Measurements from ENCODE around the gene PPP2CA. TPM values are rescaled to one million over a fixed set of nuclear protein-coding genes. Genes with fewer than 3 reads are reported as not detected.
"Not testable (repeated sequence)": the region's sequence is repeated elsewhere in the genome, so short reads cannot be mapped to it uniquely, and the experiment has no call there.

Gene PPP2CA
- polyA plus RNA-seq, 1 donor, result 120 TPM

DNA sequence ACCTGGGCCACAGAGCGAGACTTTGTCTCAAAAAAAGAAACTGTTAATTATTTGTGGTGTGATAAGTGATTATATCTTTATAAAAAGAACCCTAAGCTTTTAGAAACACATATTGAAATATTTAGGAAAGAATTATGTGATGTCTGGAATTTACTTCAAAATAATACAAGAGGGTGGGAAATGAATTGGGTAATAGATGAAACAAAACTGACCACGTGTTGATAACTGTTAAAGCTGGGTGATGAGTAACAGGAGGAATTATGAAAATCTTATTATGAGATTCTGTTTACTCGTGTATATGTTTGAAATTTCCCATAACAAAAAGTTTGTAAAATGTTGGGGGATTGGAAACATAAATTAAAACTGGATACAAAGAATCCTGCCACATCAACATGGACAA lies 33.0 kb upstream of the PPP2CA start:
- WGBS (ENCODE audit: insufficient coverage, low lambda C conversion rate), result 69% methylated on average over 3 of the region's 3 CpGs

DNA sequence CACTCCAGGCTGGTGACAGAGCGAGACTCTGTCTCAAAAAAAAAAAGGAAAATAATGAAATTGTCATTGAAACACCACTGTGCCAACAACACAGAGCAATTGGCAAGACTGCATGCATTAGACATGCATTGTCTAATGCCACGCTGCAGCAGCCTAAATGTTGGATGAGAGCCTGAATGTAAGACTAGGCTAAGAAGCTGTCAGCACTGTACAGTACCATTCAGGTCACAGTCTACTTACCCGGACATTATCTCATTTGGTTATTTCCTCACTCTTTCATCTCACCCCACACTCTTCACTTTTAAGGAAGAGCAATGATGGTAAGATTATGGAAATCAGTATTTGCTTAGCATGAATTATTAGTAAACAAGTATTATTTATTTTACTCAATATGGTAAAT lies 31.3 kb upstream of the PPP2CA start:
- Histone ChIP-seq H3K9me3 (ENCODE audit: control insufficient read depth, low read depth, low read length) (peaks cover 2% of the 10 kb centered on the region), H3K4me1 (ENCODE audit: control insufficient read depth, insufficient read depth, low read length) (no peaks in the 10 kb centered on the region), H3K4me3 (ENCODE audit: low read length) (no peak overlapping the region), H3K27ac (ENCODE audit: low read length) (no peak overlapping the region), H3K27me3 (ENCODE audit: control insufficient read depth, insufficient read depth, low read length) (no peaks in the 10 kb centered on the region), H3K36me3 (ENCODE audit: control insufficient read depth, insufficient read depth, low read length) (no peaks in the 10 kb centered on the region)
- DNase-seq, result no peak
- WGBS (ENCODE audit: insufficient coverage, low lambda C conversion rate), result 100% methylated on average over 1 of the region's 3 CpGs

More for the DNA sequence above, 33.0 kb upstream of the PPP2CA start:
- Histone ChIP-seq H3K9me3 (ENCODE audit: control insufficient read depth, low read depth, low read length) (peaks cover 6% of the 10 kb centered on the region), H3K36me3 (ENCODE audit: control insufficient read depth, insufficient read depth, low read length) (no peaks in the 10 kb centered on the region), H3K4me1 (ENCODE audit: control insufficient read depth, insufficient read depth, low read length) (no peaks in the 10 kb centered on the region), H3K27ac (ENCODE audit: low read length) (no peak overlapping the region), H3K27me3 (ENCODE audit: control insufficient read depth, insufficient read depth, low read length) (no peaks in the 10 kb centered on the region), H3K4me3 (ENCODE audit: low read length) (no peak overlapping the region)
- DNase-seq, result no peak

DNA sequence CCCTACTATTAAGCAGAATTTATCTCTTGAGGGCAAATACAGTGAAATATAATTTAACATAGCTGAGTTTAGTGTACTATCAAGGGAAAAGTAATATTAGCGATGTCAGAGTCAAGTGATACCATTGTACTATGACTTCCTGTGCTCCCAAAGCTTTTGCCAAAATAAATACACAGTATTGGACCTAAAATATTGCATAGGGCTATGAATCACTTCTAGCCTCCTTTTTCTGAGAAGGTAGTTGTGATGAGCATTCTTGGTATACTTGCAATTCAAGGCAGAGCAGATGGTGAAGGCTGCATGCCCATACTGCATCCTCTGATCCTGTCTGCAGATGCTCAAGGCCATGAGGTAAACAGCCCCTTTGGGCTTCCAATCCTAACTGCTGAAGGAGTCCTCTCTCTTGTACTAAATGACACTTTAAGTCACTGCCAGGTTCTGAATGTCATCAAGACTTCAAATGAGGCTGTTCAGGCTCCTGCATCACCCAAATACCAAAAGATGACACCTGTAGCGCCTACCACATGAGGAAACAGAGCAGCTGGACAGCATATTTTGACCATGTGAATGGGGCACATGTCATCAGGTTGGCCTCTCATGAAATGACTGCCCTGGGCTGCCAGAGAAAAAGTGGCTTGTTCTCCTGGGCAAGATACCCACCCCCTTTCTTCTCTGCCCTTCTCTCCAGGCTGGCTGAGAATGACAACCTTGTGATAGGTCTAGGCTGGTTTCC lies 29.7 kb upstream of the PPP2CA start:
- no peaks in the 10 kb centered on the region for H3K36me3 ChIP-seq (ENCODE audit: control insufficient read depth, insufficient read depth, low read length)
- H3K27ac ChIP-seq (ENCODE audit: low read length), result no peak overlapping the region
- H3K27me3 ChIP-seq (ENCODE audit: control insufficient read depth, insufficient read depth, low read length), result no peaks in the 10 kb centered on the region
- no CpG with 5 or more reads among the region's 2 CpGs for WGBS (ENCODE audit: insufficient coverage, low lambda C conversion rate)
- H3K9me3 ChIP-seq (ENCODE audit: control insufficient read depth, low read depth, low read length), result no peaks in the 10 kb centered on the region
- no peak overlapping the region for H3K4me3 ChIP-seq (ENCODE audit: low read length)
- no peaks in the 10 kb centered on the region for H3K4me1 ChIP-seq (ENCODE audit: control insufficient read depth, insufficient read depth, low read length)
- DNase-seq, result no peak

DNA sequence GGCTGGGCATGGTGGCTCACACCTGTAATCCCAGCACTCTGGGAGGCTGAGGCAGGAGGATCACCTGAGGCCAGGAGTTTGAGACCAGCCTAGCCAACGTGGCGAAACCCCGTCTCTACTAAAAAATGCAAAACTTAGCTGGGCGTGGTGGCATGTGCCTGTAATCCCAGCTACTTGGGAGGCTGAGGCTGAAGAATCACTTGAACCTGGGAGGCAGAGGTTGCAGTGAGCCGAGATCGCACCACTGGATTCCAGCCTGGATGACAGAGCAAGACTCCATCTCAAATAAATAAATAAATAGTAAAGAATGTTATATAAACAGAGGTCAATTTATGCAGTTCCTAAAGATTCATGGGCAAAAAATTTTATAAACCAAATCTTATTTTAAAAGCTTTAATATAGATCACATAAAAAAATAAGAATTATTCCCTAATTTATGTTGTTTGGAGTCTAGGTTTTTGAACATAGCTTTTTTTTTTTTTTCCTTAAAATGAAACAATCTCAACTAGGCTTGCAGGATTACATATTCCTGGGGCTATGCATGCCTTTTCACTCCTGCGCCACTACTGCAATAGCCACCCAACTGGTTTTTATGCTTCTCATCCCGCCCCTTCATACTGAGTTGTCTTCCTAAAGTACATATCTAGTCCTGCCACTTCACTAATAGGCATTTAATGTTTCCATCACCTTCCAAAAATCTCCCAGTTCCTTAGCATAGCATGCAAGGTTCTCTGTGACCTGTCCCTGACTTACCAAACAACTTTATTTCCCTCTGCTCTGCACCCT lies 27.7 kb upstream of the PPP2CA start:
- not testable (repeated sequence) for H3K4me3 ChIP-seq (ENCODE audit: low read length); DNase-seq; H3K27me3 ChIP-seq (ENCODE audit: control insufficient read depth, insufficient read depth, low read length); H3K36me3 ChIP-seq (ENCODE audit: control insufficient read depth, insufficient read depth, low read length); H3K4me1 ChIP-seq (ENCODE audit: control insufficient read depth, insufficient read depth, low read length); H3K9me3 ChIP-seq (ENCODE audit: control insufficient read depth, low read depth, low read length); H3K27ac ChIP-seq (ENCODE audit: low read length)
- WGBS (ENCODE audit: insufficient coverage, low lambda C conversion rate), result no CpG with 5 or more reads among the region's 8 CpGs

DNA sequence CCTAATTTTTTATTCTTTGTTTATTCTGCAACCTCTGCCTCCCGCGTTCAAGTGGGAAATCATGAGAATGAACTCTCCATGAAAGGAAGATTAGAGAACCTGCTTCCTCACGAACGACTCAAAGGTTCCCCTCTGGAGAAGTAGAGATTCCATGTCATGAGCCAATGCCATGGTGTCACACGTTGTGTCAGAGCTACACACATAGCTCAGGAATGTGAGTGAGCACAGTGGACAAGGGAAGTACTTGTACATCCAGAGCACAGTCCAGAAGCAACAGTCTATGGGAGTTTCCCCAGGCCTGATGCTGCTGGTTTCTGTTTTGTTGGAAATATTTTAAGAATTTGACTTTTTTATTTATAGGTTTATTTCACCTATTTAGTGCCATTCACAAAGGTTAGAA lies 26.8 kb upstream of the PPP2CA start:
- H3K27me3 ChIP-seq (ENCODE audit: control insufficient read depth, insufficient read depth, low read length), result no peaks in the 10 kb centered on the region
- DNase-seq, result peak in 1 of 2 donors; percentile 16
- H3K36me3 ChIP-seq (ENCODE audit: control insufficient read depth, insufficient read depth, low read length), result no peaks in the 10 kb centered on the region
- no peaks in the 10 kb centered on the region for H3K9me3 ChIP-seq (ENCODE audit: control insufficient read depth, low read depth, low read length)
- no peak overlapping the region for H3K4me3 ChIP-seq (ENCODE audit: low read length)
- no peaks in the 10 kb centered on the region for H3K4me1 ChIP-seq (ENCODE audit: control insufficient read depth, insufficient read depth, low read length)
- no peak overlapping the region for H3K27ac ChIP-seq (ENCODE audit: low read length)
- 71% methylated on average over 2 of the region's 5 CpGs for WGBS (ENCODE audit: insufficient coverage, low lambda C conversion rate)

DNA sequence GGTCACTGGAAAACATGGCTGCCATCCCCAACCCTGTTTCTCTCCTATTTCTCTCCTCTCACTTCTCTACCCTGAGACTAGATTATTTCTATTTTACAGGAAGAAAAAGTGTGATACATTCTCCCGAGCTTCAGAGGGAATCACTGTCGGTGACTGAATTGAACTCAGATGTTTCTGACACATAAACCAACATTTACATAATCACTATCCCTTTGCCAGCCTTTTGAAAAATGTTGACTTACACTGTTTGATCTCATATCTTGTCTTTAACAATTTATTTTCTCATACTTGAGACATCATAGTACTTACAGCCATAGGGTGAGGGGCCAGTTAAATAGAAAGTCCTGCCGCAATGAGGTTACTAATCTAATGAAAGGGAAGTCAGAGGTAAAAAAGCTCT lies 25.1 kb upstream of the PPP2CA start:
- no peaks in the 10 kb centered on the region for H3K9me3 ChIP-seq (ENCODE audit: control insufficient read depth, low read depth, low read length)
- H3K4me1 ChIP-seq (ENCODE audit: control insufficient read depth, insufficient read depth, low read length), result no peaks in the 10 kb centered on the region
- no peak overlapping the region for H3K4me3 ChIP-seq (ENCODE audit: low read length)
- H3K27me3 ChIP-seq (ENCODE audit: control insufficient read depth, insufficient read depth, low read length), result no peaks in the 10 kb centered on the region
- no peaks in the 10 kb centered on the region for H3K36me3 ChIP-seq (ENCODE audit: control insufficient read depth, insufficient read depth, low read length)
- H3K27ac ChIP-seq (ENCODE audit: low read length), result no peak overlapping the region
- no peak for DNase-seq
- whole genome bisulfite sequencing (ENCODE audit: insufficient coverage, low lambda C conversion rate), result no CpG with 5 or more reads among the region's 3 CpGs

DNA sequence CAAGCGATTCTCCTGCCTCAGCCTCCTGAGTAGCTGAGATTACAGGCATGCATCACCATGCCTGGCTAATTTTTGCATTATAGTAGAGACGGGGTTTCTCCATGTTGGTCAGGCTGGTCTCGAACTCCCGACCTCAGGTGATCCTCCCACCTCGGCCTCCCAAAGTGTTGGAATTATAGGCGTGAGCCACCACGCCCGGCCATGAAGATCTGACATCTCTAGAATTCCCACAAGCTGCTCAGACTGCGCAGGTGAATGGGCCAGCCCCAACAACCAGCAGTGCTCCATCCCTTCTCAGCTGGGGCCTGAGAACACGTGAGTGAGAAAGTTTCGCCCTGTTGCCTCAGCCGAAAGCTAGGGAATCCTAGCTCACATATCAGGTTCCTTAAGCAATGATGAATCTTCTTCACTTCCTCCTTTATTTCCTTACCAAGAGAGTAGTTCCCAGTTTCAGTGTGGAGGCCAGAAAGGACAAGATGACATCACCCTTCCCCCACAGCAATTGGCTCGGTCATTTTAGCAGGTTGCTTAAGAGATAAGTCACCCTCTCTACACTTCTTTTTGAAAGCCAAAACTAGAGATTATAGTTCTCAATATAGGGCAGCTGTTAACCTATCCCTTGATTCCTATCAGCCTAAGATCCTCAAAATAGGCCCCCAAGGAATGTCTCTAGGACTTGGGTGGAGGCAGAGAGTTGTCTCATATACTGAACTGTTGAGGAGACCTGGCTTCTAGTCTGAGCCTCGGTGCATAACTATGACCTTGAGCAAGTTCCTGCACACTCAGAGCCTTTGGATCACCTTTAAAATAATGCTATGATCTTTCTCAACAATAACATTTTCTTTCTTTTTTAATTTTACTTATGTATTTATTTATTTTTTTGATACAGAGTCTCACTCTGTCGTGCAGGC lies 23.9 kb upstream of the PPP2CA start:
- DNase-seq, result no peak

DNA sequence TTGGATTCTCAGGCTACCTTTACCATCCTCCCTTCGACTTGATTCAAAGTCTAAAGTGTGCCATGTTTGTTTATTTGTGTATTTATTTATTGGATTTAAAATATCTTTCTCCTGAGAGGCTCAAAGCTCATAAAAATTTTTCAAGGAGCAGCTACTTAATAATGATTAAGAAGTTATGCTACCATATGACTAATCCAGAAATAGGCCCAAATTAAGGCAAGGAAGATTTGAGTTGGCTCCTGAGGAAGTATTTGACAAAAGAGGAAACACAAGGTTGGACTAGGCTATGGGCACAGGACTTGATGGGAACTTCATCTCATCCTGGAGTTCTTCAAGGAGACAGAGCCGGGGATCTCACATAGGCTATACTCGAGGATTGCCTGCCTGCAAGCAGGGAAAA lies 22.4 kb upstream of the PPP2CA start:
- WGBS (ENCODE audit: insufficient coverage, low lambda C conversion rate), result 100% methylated on average over 2 of the region's 3 CpGs

More for the DNA sequence above, 23.9 kb upstream of the PPP2CA start:
- WGBS (ENCODE audit: insufficient coverage, low lambda C conversion rate), result 72% methylated on average over 2 of the region's 15 CpGs
- no peaks in the 10 kb centered on the region for H3K27me3 ChIP-seq (ENCODE audit: control insufficient read depth, insufficient read depth, low read length)
- H3K27ac ChIP-seq (ENCODE audit: low read length), result no peak overlapping the region
- H3K4me3 ChIP-seq (ENCODE audit: low read length), result no peak overlapping the region
- H3K9me3 ChIP-seq (ENCODE audit: control insufficient read depth, low read depth, low read length), result no peaks in the 10 kb centered on the region
- H3K4me1 ChIP-seq (ENCODE audit: control insufficient read depth, insufficient read depth, low read length), result peaks cover 8% of the 10 kb centered on the region
- H3K36me3 ChIP-seq (ENCODE audit: control insufficient read depth, insufficient read depth, low read length), result no peaks in the 10 kb centered on the region

DNA sequence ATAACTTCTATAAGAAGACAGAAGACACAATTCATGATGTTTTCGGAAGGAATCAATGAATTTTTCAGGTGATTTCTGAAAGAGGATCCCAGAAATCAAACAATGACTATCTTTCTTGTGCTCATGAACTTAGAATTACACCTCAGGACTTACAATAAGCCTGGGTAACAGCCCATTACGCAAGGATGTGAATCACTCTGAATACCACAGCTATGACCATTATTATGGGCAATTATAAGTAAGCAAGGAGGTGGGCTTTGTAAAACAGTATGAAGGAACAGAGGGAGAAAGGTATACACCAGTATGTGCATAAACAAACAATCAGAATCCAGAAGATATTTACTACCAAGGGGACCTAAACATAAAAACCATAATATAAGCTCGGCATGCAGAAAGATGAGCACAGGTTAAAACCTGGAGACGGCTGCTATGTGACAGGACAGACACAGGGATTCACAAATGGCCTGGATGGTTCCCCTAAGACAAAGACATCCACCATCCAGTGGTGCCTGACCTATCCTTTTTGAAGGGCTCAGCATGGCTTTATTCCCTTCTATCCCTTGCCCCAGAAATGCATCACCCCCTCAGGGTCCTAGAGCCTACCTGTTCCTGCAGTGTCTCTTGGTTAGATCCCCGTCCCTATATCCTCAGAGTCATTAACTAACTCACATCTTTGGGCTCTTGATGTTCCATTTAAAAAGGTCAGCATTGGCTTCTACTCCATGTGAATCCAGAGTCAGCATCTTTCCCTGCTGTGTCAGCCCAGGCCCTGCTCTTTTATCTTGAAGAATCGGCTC lies 21.8 kb upstream of the PPP2CA start:
- no peaks in the 10 kb centered on the region for H3K36me3 ChIP-seq (ENCODE audit: control insufficient read depth, insufficient read depth, low read length)
- no peak overlapping the region for H3K4me3 ChIP-seq (ENCODE audit: low read length)
- no peaks in the 10 kb centered on the region for H3K9me3 ChIP-seq (ENCODE audit: control insufficient read depth, low read depth, low read length)
- H3K27ac ChIP-seq (ENCODE audit: low read length), result no peak overlapping the region
- H3K4me1 ChIP-seq (ENCODE audit: control insufficient read depth, insufficient read depth, low read length), result peaks cover 8% of the 10 kb centered on the region
- no peak for DNase-seq
- 83% methylated on average over 1 of the region's 6 CpGs for WGBS (ENCODE audit: insufficient coverage, low lambda C conversion rate)
- H3K27me3 ChIP-seq (ENCODE audit: control insufficient read depth, insufficient read depth, low read length), result no peaks in the 10 kb centered on the region

More for the DNA sequence above, 22.4 kb upstream of the PPP2CA start:
- H3K27me3 ChIP-seq (ENCODE audit: control insufficient read depth, insufficient read depth, low read length), result no peaks in the 10 kb centered on the region
- H3K27ac ChIP-seq (ENCODE audit: low read length), result no peak overlapping the region
- no peaks in the 10 kb centered on the region for H3K36me3 ChIP-seq (ENCODE audit: control insufficient read depth, insufficient read depth, low read length)
- DNase-seq, result no peak
- H3K9me3 ChIP-seq (ENCODE audit: control insufficient read depth, low read depth, low read length), result no peaks in the 10 kb centered on the region
- peaks cover 8% of the 10 kb centered on the region for H3K4me1 ChIP-seq (ENCODE audit: control insufficient read depth, insufficient read depth, low read length)
- H3K4me3 ChIP-seq (ENCODE audit: low read length), result no peak overlapping the region

All from large intestine (tissue), 3 donors.